Neural cell (in vitro differentiated cells): ENCODE data around the gene TECPR2. TPM values are rescaled to one million over a fixed set of nuclear protein-coding genes. Genes with fewer than 3 reads are reported as not detected.

Experiments used
- H2AFZ ChIP-seq: fragments of 200-600, 300-800 bp; sonication (generic), shearing (Covaris generic); 2 replicates; pipeline ENCODE4 v1.6.0; 2014; ENCODE audit warnings: low read depth, mild to moderate bottlenecking, antibody characterized with exemption, low read length, moderate library complexity
- H3F3A ChIP-seq: fragments of 200-600 bp; shearing (Covaris generic); 2 replicates; pipeline ENCODE4 v1.6.1; 2016; ENCODE audit warnings: mild to moderate bottlenecking, moderate library complexity, mixed read lengths, antibody characterized with exemption, low read length; ENCODE audit not compliant: insufficient read depth, poor library complexity, severe bottlenecking
- H3K27ac ChIP-seq: fragments of 200-600, 300-800 bp; sonication (generic), shearing (Covaris generic); 2 replicates; pipeline ENCODE4 v1.5.1; 2014; ENCODE audit warnings: mild to moderate bottlenecking, low read length, moderate library complexity
- H3K27me3 ChIP-seq: fragments of 300-800, 200-600 bp; sonication (generic), shearing (Covaris generic); 2 replicates; pipeline ENCODE4 v1.6.0; 2014; ENCODE audit warnings: mild to moderate bottlenecking, low read depth, low read length, moderate library complexity; ENCODE audit not compliant: insufficient read depth
- H3K36me3 ChIP-seq: fragments of 300-800, 200-600 bp; sonication (generic), shearing (Covaris generic); 2 replicates; pipeline ENCODE4 v1.5.1; 2014; ENCODE audit warnings: mild to moderate bottlenecking, antibody characterized with exemption, low read length, moderate library complexity; ENCODE audit not compliant: insufficient read depth
- H3K4me2 ChIP-seq: fragments of 300-800, 200-600 bp; sonication (generic), shearing (Covaris generic); 2 replicates; pipeline ENCODE4 v1.6.0; 2014; ENCODE audit warnings: mild to moderate bottlenecking, low read length
- H3K4me3 ChIP-seq: fragments of 300-800, 200-600 bp; sonication (generic), shearing (Covaris generic); 2 replicates; pipeline ENCODE4 v1.5.1; 2014; ENCODE audit warnings: mild to moderate bottlenecking, low read length, moderate library complexity
- H3K79me2 ChIP-seq: fragments of 200-600 bp; shearing (Covaris generic); replicated peaks from 2 replicates; pipeline ENCODE4 v1.6.0; 2014; ENCODE audit warnings: mild to moderate bottlenecking, low read length, moderate library complexity; ENCODE audit not compliant: insufficient read depth
- H3K9ac ChIP-seq: fragments of 300-800, 200-600 bp; sonication (generic), shearing (Covaris generic); 2 replicates; pipeline ENCODE4 v1.6.1; 2016; ENCODE audit warnings: mild to moderate bottlenecking, low read length, mixed read lengths
- H3K9me2 ChIP-seq: fragments of 200-600 bp; shearing (Covaris generic); 2 replicates; pipeline ENCODE4 v1.6.1; 2016; ENCODE audit warnings: mild to moderate bottlenecking, low read length, mixed read lengths; ENCODE audit not compliant: insufficient read depth
- H3K9me3 ChIP-seq: fragments of 200-600, 300-800 bp; sonication (generic), shearing (Covaris generic); 2 replicates; pipeline ENCODE4 v1.6.1; 2016; ENCODE audit warnings: mild to moderate bottlenecking, mixed run types, low read length, moderate library complexity, mixed read lengths
- H4K20me1 ChIP-seq: fragments of 200-600 bp; shearing (Covaris generic); 2 replicates; pipeline ENCODE4 v1.6.1; 2016; ENCODE audit warnings: mild to moderate bottlenecking, mixed run types; ENCODE audit not compliant: insufficient read depth
- EP300 ChIP-seq: fragments of 450-650 bp; conservative IDR thresholded peaks from 2 replicates; pipeline ENCODE4 v1.6.1; 2014; ENCODE audit warnings: antibody characterized with exemption, mild to moderate bottlenecking, moderate library complexity; ENCODE audit not compliant: poor library complexity, severe bottlenecking
- EZH2 ChIP-seq: fragments of 200-600, 300-800 bp; shearing (Covaris generic), sonication (generic); IDR thresholded peaks from 2 replicates; pipeline ENCODE4 v1.6.1; 2014; ENCODE audit warnings: antibody characterized with exemption, low read length, borderline replicate concordance, mild to moderate bottlenecking; ENCODE audit not compliant: insufficient read depth, poor library complexity, severe bottlenecking
- MXI1 ChIP-seq: fragments of 450-650 bp; conservative IDR thresholded peaks from 2 replicates; pipeline ENCODE4 v1.6.1; 2014; ENCODE audit warnings: antibody characterized with exemption, mild to moderate bottlenecking; ENCODE audit not compliant: poor library complexity, severe bottlenecking
- POLR2AphosphoS5 ChIP-seq: IDR thresholded peaks from 2 replicates; pipeline ENCODE4 v1.6.1; 2012
- RAD21 ChIP-seq: fragments of 450-650 bp; conservative IDR thresholded peaks from 2 replicates; pipeline ENCODE4 v1.6.1; 2014; ENCODE audit warnings: antibody characterized with exemption, mild to moderate bottlenecking, moderate library complexity
- SMC3 ChIP-seq: fragments of 450-650 bp; conservative IDR thresholded peaks from 2 replicates; pipeline ENCODE4 v1.6.1; 2014; ENCODE audit warnings: antibody characterized with exemption, mild to moderate bottlenecking, moderate library complexity; ENCODE audit not compliant: poor library complexity
- TAF1 ChIP-seq: IDR thresholded peaks from 2 replicates; pipeline ENCODE4 v1.6.1; 2012; ENCODE audit warnings: low read depth
- polyA plus RNA-seq: library from polyadenylated mRNA; depleted of rRNA; stranded (reverse); fragments of >200 nt; gene quantifications from 2 replicates; pipeline ENCODE4 v1.2.3, GENCODE V29; 2014
- TF ChIP-seq, protein P1 (sequence below): fragments of 450-650 bp; IDR thresholded peaks from 2 replicates; pipeline ENCODE4 v1.5.1; 2014; ENCODE audit warnings: antibody characterized with exemption, mild to moderate bottlenecking, moderate library complexity; ENCODE audit not compliant: poor library complexity, severe bottlenecking
- TF ChIP-seq, protein P2 (sequence below): IDR thresholded peaks from 2 replicates; pipeline ENCODE4 v1.6.1; 2012; ENCODE audit warnings: borderline replicate concordance

TECPR2 gene
- polyA plus RNA-seq, 1 donor from 2014 or later: 7.0 TPM

DNA sequence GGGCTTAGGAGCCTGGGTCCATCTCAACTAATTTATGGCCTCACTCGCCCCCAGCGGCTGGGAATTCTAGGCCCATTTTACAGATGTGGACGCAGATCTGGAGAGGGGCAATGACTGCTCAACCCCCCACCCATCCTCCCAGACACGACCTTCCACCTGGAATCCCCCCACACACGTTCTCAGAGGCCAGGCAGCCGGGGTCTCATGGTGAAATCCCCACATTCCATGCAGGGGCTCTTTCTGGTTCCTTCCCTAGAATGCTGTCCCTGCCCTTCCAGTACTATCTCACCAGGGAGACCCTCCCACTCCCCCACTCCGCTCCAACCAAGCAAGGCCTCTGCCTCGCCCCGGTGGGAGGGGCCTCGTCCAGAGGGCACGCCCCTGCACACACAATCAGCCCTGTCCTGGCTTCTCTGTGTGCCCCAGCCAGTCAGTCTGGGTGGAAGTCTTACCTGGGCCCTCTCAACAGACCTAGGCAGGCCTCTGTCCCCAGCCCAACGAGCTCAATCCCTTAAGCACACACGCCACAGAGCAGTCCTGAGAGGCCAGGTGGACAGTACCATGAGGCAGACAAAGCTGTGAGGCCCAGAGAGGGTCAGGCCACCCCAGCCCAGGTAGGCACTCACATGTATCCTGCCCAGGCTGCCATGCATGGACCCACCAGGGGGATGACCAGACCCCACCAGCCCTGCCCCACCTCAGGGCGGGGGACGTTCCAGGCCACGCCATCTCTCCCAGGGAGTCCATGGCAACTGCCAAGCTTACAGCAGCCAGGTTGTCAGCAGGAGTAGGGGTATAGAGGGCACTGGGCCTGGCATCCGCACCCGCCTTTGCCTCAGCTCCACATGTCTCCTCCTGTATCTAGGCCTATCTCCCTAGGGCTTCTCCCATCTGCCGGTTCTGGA is 148.1 kb downstream of the TECPR2 start (continued):
- no peak for TF ChIP-seq EZH2

DNA sequence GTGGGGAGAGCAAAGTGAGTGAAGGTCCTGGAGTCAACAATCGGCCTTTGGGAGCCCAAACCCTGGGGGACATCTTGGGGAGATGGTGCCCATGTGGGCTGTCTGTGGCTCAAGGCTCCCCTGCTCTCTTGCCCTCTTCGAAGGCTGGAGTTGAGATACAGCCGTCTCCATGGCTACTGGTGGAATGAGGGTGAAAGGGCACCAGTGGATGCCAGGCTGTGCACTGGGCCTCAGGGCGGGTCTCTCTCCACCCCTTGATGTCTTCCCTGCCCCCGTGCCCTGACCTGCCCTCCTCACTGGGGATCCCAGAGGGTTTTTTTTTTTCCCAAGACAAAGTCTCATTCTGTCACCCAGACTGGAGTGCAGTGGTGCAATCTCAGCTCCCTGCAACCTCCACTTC is 148.8 kb downstream of the TECPR2 start:
- no peak overlapping the region for H3K9ac ChIP-seq
- no peaks in the 10 kb centered on the region for H3K9me3 ChIP-seq
- H3K79me2 ChIP-seq: no peaks in the 10 kb centered on the region
- no peaks in the 10 kb centered on the region for H4K20me1 ChIP-seq
- no peak overlapping the region for H3K27ac ChIP-seq
- H3K4me3 ChIP-seq: no peak overlapping the region
- H3K4me2 ChIP-seq: no peak overlapping the region
- H3K9me2 ChIP-seq: no peaks in the 10 kb centered on the region
- no peaks in the 10 kb centered on the region for H3K36me3 ChIP-seq
- H2AFZ ChIP-seq: no peak overlapping the region
- TF ChIP-seq MXI1: no peak
- TF ChIP-seq POLR2AphosphoS5: no peak
- TF ChIP-seq, protein P1, sequence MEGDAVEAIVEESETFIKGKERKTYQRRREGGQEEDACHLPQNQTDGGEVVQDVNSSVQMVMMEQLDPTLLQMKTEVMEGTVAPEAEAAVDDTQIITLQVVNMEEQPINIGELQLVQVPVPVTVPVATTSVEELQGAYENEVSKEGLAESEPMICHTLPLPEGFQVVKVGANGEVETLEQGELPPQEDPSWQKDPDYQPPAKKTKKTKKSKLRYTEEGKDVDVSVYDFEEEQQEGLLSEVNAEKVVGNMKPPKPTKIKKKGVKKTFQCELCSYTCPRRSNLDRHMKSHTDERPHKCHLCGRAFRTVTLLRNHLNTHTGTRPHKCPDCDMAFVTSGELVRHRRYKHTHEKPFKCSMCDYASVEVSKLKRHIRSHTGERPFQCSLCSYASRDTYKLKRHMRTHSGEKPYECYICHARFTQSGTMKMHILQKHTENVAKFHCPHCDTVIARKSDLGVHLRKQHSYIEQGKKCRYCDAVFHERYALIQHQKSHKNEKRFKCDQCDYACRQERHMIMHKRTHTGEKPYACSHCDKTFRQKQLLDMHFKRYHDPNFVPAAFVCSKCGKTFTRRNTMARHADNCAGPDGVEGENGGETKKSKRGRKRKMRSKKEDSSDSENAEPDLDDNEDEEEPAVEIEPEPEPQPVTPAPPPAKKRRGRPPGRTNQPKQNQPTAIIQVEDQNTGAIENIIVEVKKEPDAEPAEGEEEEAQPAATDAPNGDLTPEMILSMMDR: no peak
- TF ChIP-seq EZH2: no peak
- TF ChIP-seq, protein P2, sequence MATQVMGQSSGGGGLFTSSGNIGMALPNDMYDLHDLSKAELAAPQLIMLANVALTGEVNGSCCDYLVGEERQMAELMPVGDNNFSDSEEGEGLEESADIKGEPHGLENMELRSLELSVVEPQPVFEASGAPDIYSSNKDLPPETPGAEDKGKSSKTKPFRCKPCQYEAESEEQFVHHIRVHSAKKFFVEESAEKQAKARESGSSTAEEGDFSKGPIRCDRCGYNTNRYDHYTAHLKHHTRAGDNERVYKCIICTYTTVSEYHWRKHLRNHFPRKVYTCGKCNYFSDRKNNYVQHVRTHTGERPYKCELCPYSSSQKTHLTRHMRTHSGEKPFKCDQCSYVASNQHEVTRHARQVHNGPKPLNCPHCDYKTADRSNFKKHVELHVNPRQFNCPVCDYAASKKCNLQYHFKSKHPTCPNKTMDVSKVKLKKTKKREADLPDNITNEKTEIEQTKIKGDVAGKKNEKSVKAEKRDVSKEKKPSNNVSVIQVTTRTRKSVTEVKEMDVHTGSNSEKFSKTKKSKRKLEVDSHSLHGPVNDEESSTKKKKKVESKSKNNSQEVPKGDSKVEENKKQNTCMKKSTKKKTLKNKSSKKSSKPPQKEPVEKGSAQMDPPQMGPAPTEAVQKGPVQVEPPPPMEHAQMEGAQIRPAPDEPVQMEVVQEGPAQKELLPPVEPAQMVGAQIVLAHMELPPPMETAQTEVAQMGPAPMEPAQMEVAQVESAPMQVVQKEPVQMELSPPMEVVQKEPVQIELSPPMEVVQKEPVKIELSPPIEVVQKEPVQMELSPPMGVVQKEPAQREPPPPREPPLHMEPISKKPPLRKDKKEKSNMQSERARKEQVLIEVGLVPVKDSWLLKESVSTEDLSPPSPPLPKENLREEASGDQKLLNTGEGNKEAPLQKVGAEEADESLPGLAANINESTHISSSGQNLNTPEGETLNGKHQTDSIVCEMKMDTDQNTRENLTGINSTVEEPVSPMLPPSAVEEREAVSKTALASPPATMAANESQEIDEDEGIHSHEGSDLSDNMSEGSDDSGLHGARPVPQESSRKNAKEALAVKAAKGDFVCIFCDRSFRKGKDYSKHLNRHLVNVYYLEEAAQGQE: no peak
- TF ChIP-seq TAF1: no peak
- no peak for TF ChIP-seq SMC3
- no peak for TF ChIP-seq EP300
- no peak for TF ChIP-seq RAD21
- peaks cover 4% of the 10 kb centered on the region for H3K27me3 ChIP-seq
- H3F3A ChIP-seq: no peaks in the 10 kb centered on the region

DNA sequence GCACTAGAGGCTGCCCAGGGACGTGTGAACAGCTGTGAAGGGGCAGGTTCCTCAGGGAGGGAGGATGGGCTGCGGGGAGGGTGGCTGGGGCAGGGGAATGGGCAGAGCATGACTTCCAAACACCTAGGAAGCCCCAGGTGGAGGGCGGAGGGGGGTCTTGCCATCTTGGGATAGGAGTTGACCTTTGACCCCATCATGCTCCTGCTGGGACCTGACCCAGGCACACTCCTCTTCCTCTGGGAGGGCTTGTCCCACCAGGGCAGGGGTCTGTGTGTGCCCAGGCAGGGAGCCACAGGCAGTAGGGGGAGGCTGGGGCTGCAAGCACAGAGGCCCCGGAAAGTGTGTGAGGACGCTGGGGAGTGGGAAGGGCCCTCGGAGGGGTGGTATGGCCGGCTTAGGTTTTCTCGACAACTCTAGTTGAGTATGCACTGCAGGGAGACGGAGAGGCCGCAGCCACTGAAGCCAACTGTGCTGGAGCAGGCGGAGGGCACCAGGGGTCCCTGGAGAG is 150.1 kb downstream of the TECPR2 start:
- Histone ChIP-seq H3K4me2 (no peak overlapping the region), H3K9me2 (no peaks in the 10 kb centered on the region), H3K27me3 (peaks cover 4% of the 10 kb centered on the region), H4K20me1 (no peaks in the 10 kb centered on the region), H3K9me3 (no peaks in the 10 kb centered on the region), H3K4me3 (no peak overlapping the region), H2AFZ (no peak overlapping the region), H3F3A (no peaks in the 10 kb centered on the region), H3K9ac (no peak overlapping the region), H3K36me3 (no peaks in the 10 kb centered on the region), H3K27ac (no peak overlapping the region), H3K79me2 (no peaks in the 10 kb centered on the region)
- TF ChIP-seq TAF1 (no peak), EP300 (no peak), POLR2AphosphoS5 (no peak), RAD21 (no peak), MXI1 (no peak), EZH2 (no peak), SMC3 (no peak)
- TF ChIP-seq, protein P1: no peak
- TF ChIP-seq, protein P2: no peak
